Liver (tissue), 3 donors: ENCODE results near the gene MYO16.

Experiments
- GABPA ChIP-seq, 2 donors: IDR thresholded peaks in 1 of 2; conservative IDR thresholded peaks in 1 of 2; 2 replicates each; pipeline ENCODE4 v1.6.1; 2016; ENCODE audit warnings: antibody characterized with exemption in 2 of 2, mild to moderate bottlenecking in 1 of 2, moderate library complexity in 1 of 2
- HNF4G ChIP-seq: IDR thresholded peaks from 2 replicates; pipeline ENCODE4 v1.6.1; 2016; ENCODE audit warnings: antibody characterized with exemption
- JUND ChIP-seq, 2 donors: IDR thresholded peaks; 2 replicates each; pipeline ENCODE4 v1.6.1; 2016; ENCODE audit warnings: antibody characterized with exemption in 2 of 2
- RAD21 ChIP-seq, 2 donors: IDR thresholded peaks; 2 replicates each; pipeline ENCODE4 v1.6.1; 2016; ENCODE audit warnings: antibody characterized with exemption in 2 of 2, mild to moderate bottlenecking in 2 of 2
- TF ChIP-seq, protein P1 (sequence below): IDR thresholded peaks from 2 replicates; pipeline ENCODE4 v1.6.1; 2016; ENCODE audit warnings: antibody characterized with exemption
- TF ChIP-seq, protein P2 (sequence below): IDR thresholded peaks from 2 replicates; pipeline ENCODE4 v1.6.1; 2016; ENCODE audit warnings: antibody characterized with exemption
- TF ChIP-seq, protein P3 (sequence below): fragments of 150-350 bp; IDR thresholded peaks from 2 replicates; pipeline ENCODE4 v1.5.1; 2017; ENCODE audit warnings: improper control_type of control experiment, low read depth, low read length; ENCODE audit not compliant: missing input control
- donor health status: healthy.
- donor health status: healthy.

DNA sequence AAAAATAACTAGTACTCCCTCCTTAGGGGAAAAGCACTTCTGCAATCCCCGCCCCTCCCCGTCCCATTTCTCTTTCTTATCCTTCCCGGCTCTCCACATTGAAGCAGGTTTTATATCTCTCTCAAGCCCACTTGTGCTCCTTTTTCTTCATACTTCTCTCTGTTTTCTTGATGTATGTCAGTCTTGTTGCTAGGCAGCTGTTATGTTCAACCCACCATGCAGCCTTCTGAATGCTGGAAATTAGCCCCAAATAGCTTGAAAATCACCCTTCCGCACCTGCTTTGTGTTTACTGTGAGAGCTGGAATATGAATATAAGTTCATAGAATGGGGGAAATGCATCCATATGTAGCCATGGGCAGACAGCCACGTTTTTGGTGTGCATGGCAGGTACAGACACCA is 461.4 kb downstream of the MYO16 start:
- TF ChIP-seq, protein P1, sequence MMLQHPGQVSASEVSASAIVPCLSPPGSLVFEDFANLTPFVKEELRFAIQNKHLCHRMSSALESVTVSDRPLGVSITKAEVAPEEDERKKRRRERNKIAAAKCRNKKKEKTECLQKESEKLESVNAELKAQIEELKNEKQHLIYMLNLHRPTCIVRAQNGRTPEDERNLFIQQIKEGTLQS: no peak
- no peak for TF ChIP-seq GABPA (IDR thresholded peaks at IDR 0.05 in 1 of 2, conservative IDR thresholded peaks at IDR 0.05 in 1 of 2)
- TF ChIP-seq, protein P2, sequence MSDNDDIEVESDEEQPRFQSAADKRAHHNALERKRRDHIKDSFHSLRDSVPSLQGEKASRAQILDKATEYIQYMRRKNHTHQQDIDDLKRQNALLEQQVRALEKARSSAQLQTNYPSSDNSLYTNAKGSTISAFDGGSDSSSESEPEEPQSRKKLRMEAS: no peak
- TF ChIP-seq RAD21 (IDR thresholded peaks at IDR 0.05): no peak
- TF ChIP-seq, protein P3, sequence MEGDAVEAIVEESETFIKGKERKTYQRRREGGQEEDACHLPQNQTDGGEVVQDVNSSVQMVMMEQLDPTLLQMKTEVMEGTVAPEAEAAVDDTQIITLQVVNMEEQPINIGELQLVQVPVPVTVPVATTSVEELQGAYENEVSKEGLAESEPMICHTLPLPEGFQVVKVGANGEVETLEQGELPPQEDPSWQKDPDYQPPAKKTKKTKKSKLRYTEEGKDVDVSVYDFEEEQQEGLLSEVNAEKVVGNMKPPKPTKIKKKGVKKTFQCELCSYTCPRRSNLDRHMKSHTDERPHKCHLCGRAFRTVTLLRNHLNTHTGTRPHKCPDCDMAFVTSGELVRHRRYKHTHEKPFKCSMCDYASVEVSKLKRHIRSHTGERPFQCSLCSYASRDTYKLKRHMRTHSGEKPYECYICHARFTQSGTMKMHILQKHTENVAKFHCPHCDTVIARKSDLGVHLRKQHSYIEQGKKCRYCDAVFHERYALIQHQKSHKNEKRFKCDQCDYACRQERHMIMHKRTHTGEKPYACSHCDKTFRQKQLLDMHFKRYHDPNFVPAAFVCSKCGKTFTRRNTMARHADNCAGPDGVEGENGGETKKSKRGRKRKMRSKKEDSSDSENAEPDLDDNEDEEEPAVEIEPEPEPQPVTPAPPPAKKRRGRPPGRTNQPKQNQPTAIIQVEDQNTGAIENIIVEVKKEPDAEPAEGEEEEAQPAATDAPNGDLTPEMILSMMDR: no peak
- no peak for TF ChIP-seq JUND (IDR thresholded peaks at IDR 0.05)
- no peak for TF ChIP-seq HNF4G
